Kidney capillary endothelial cell (primary cell): ENCODE results near the gene ZNF496.
"Not testable (repeated sequence)": the region's sequence is repeated elsewhere in the genome, so short reads cannot be mapped to it uniquely, and the experiment has no call there.

Experiments
- DNase-seq: peaks from one replicate; pipeline ENCODE4 v3.0.0-alpha.2; 2018; ENCODE audit warnings: low spot score

The ZNF496 gene

DNA sequence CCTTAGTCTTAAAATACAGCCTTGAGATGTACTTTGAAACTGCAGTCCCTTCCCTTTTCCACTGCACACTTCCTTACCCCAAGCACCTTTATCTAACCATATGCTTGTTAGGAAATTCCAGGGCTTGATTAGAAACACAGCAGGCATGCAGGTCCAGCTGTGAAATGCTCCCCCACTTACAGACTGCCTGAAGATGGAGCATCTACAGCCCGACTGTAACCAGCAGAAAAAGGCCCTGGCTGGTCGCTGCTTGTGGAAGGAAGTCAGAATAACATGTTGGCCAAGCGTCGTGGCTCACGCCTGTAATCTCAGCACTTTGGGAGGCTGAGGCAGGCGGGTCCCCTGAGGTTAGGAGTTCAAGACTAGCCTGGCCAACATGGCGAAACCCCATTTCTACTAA is 38.6 kb downstream of the ZNF496 start:
- no peak for DNase-seq

DNA sequence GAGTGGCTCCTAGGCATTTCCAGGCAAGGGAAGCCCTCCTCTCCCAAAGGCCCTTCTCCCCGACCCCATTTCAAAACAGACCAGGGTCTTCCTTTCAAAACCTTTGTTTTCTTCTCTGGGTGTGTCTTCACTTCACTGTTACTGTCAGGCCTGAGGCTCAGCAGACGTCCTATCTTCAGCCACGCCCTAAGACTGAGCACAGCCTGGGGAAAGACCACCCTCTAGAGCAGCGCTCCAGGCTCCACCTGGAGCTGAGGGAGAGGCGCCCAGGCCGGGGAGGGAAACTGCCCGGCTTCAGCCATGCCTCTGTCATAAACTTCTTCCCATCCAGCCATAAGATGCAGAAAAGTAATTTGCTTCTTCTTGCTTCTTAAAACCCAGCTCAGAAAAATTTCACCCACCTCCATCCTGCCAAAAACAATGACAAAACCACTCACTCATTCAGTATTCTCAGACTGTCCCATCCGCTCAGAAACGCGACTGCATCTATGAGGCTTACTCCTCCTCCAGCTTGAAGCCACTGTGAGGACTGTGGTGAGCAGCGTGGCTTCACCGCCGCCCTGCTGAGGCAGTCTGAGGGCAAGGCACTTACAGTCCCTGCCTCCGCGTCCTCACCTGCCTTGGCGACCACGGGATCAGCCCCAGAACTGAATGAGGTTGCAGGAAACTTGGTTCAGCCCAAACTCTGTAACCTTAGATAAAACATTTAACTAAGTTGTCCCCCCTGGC is 39.7 kb downstream of the ZNF496 start:
- no peak for DNase-seq

DNA sequence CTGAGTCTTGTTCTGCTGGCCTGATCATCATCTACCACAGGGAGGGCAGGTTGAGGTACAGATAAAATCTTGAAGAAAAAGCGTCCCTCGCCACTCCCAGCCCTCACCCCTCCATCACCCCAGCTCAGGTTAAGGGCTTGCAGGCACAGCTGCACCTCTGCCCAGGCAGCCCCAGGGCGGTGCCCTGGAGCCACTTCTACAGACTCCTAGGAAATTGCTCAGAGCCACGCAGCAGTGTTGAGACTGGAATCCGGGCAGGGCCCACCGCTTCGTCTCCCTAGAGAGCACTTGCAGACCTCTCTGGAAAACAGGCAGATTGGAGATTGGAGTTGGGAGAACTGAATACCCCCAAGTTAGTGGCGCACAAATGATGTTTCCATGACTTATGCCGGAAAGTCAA is 40.5 kb downstream of the ZNF496 start:
- DNase-seq: no peak

DNA sequence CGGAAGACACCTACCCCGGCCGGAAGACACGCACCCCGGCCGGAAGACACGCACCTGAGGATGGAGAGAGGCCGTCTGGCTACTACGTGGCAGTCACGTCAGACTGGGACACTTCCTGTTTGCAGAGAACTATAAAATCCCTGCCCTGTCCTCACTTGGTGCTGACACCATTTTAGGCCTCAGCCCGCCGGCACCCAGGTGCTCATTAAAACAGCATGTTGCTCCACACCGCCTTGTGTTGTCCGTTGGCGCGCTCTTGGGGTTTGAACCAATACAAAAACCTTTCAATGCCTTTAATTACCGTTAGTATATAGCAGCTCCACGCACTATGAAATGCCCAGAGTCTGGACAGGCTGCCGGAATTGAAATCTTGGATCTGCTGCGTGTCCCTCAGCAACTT is 41.1 kb downstream of the ZNF496 start:
- no peak for DNase-seq

DNA sequence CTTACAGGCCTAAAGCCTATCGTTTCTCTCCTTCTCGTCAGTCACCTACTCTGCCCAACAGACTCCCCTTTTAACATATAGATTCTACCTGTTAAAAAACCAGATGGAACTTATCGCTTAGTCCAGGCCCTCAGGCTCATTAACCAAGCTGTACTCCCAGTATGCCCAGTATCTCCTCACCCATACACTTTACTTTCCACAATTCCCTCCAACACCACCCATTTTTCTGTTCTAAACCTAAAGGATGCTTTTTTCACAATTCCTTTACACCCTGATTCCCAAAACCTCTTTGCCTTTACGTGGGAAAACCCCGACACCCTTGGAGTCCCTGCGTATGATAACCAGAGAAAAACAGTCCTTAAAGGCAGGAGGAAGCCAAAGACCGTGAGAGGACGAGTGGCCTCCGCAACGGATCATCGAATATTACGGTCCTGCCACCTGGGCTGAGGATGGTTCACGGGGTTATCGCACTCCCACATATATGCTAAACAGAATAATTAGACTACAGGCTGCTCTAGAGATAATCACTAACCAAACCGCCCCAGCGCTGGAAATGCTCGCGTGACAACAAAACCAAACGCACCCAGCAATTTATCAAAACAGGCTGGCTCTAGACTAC is 42.3 kb downstream of the ZNF496 start:
- DNase-seq: not testable (repeated sequence)

DNA sequence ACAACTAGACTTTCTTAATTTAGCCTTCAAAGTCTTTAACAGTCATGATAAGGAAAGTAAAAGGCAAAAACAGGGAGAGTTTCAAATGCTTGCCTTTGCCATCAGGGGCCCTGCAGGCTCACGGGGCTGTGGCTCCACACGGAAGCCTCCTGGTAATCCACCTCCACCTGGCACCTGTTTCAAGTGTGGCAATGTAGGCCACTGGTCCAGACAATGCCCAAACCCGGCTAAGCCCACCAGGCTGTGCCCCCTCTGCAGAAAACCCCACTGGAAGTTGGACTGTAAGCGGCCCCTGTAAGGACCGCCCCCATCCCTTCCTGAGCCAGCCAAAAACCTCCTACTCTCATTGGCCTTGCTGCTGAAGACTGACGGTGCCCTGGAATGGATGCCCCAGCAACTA is 43.3 kb downstream of the ZNF496 start:
- no peak for DNase-seq

DNA sequence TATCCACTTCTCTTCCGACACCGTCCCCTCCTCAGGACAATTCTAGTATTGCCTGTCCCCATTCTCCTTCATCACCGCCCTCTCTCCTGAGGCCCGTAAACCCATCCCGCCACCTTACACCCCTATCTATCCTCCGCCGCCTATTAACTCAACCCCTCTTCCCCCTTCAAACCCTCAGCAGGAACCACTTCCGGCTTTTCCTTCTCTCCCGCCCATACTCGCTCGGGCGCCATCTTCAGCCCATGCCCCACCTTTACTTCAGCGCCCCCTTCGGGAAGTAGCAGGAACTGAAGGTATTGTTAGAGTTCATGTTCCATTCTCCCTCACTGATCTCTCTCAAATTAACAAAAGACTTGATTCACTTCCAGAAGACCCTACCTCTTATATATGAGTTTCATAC is 44.2 kb downstream of the ZNF496 start:
- no peak for DNase-seq

DNA sequence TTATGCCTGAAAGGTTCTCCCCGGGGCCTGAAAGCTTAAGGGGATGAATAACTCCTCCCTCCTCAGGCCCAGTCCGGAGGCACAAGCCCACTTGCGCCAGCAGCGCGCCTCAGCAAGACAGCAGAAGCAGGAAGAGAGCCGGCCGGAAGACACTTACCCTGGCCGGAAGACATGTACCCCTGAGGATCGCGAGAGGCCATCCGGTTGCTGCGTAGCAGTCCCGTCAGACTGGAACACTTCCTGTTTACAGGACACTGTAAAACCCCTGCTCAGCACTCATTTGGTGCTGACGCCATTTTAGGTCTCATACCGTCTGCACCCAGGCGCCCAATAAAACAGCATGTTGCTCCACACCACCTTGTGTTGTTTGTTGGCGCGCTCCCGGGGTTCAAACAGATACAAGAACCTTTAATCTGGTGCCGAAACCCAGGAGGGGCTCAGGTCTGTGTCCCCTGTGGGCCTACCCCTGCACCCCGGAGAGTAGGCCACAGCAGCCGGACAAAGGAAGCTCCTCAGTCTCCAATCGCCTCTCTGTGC is 45.5 kb downstream of the ZNF496 start:
- DNase-seq: no peak

DNA sequence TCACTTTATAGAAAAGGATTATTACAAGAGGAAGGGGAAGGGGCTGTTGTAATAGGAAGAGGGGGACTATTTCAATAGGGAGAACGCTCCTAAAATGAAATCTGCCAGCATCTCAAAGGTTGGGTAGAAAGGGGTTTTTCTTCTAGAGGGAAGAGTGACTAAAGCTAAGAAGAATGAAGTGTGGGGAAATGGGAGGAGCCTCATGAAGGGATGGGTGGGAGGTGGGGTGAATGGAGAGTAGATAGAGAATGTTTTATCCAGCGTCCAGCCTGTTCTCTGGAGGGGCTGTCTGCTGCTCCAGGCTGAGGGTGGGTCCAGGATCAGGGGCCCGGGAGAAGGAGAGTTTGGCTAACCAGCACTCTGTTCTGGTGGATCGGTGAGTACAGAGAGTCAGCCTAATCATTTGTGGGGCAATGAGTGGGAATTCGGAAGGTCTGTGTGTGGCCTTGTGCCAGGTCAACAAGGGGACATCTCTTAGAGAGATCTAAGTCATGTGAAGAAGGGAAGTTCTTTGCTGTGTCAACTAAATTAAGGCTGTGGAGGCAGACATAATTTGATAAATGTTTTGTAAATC is 50.6 kb downstream of the ZNF496 start:
- DNase-seq: no peak

DNA sequence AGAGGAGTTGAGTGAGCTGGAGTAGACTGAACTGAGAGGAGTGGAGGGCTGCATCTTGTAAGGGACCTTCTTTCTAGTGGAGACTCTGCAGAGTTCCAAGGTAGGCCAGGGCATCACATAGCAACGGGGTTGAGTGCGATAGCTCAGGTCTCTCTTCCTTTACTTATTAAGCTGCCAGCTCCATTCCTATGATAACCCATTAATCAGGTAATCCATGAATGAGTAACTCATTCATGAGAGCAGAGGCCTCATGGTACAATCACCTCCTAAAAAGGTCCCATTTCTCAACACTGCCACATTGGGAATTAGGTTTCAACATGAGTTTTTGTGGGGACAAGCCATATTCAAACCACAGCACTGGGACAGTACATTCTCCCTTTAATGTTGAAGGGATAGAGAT is 54.5 kb downstream of the ZNF496 start:
- no peak for DNase-seq

DNA sequence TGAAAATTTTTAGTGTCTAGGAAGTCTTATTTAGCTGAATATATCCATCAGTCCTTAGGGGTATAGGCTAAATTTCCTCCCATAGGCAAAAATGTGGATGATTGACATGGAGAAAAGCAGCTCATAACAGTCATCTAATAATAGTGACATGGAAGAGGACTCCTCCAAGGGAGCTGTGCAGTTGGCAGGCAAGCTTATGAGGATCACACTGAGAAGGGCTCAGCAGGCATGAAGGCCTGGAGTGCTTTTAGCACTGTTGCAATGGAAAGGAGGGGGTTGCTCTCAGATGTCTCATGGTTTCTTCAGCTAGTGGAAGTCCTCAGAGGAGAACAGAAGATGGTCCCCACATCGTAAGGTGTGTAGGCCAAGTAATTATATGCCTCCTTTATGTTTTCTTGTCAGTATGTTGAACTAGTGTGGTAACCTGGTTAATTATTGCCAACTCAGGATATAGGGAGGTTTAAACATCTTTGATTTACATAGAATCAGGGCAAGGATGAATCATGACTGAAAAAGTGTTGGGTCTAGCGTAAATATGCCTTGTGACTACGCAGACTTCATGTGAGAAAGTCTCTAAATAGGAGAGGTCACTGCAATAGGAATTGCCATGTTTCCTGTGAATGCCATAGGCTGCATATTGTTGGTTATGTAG is 56.9 kb downstream of the ZNF496 start:
- no peak for DNase-seq

DNA sequence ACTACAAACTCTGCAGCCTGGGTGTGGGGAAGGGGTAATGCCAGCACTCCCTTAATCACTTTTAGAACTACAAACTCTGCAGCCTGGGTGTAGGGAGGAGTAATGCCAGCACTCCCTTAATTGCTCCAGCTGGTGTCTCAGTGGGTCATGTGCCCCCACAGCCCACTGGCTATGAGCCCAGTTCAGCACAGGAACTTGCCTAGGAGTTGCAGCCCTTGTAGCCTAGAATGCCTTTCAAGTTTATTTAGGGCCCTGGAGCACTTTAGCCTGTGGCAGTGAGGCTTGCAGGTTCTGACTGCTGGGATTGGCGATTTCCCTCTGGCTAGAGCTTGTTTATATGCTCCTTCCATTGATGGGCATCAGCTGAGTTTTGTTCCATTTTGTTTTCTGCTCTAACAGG is 58.7 kb downstream of the ZNF496 start:
- DNase-seq: no peak

DNA sequence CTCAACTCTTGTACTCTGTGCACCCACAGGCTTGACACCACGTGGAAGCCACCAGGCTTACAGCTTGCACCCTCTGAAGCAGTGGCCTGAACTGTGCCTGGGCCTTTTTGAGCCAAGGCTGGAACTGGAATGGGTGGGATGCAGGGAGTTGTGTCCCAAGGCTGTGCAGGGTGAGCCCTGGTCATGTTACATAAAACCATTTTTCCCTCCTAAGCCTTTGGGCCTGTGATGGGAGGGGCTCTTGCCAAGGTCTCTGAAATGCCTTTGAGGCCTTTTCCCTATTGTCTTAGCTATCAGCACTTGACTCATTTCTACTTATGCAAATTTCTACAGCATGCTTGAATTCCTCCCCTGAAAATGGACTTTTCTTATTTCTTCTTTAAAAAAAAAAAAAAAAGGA is 61.7 kb downstream of the ZNF496 start:
- DNase-seq: no peak

DNA sequence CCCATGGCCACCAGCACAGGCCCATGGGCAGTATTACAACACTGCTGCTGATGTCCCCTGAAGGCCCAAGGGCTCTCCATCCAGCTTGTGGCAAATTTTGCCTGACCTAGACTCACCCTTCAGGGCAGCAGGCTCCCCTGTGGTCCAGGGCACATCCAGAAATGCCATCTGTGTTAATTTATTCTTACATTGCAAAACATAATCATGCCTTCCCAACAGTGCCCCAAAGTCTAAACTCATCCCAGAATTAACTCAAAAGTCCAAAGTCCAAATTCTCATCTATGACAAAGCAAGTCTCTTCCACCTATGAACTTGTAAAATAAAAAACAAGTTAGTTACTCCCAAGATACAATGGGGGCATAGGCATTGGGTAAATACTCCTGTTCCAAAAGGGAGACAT is 62.5 kb downstream of the ZNF496 start:
- no peak for DNase-seq

DNA sequence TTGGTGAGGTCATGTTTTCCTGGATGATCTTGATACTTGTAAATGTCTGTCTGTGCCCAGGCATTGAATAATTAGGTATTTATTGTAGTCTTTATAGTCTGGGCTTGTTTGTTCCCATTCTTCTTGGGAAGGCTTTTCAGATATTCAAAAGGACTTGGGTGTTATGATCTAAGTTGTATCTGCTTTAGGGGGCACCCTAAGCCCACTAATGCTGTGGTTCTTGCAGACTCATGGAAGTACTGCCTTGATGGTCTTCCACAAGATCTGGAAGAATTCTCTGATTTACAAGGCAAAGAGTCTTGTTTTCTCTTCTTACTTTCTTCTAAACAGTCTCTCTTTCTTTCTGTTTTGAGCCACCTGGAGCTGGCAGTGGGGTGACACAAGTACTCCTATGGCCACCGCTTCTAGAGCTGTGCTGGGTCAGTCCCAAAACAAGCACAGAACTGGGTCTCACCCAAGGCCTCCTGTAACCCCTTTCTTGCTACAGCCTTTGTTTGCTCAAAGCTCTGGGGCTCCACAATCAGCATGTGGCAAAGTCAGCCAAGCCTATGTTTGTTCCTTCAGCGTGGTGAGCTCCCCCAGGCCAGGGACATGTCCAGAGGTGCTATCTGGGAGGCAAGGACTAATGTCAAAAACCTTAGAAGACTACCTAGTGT is 63.1 kb downstream of the ZNF496 start:
- no peak for DNase-seq

DNA sequence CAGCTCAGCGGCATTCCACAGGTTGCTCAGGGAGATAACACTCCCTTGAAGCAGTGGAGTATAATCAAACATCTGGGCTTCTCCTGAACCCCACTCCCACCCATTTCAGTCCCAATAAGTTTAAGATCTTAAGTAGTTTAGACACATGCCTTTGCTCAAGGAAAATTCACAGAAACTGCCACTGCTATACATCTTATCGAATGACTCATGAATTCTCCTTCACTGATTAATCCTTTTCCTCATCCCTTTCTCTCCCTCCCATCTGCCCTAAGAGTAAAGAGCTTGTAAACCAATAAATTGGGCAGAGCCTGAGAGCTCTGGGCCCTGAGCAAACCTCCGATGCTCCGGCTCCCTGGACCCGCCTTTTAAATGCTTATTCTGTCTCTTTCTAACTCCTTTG is 65.6 kb downstream of the ZNF496 start:
- no peak for DNase-seq

DNA sequence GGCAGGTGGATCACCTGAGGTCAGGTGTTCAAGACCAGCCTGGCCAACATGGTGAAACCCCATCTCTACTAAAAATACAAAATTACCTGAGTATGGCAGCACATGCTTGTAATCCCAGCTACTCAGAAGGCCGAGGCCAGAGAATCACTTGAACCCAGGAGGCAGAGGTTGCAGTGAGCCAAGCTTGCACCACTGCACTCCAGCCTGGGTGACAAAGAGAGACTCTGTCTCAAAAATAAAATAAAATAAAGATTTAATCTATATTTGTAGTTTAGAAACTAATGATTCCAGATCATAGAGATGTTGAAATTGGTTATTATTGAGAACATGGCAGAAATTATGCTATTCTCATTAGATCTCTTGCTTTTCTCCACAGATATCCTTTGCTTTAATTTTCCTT is 75.9 kb downstream of the ZNF496 start, which contains the start of gene VN1R5:
TSS of gene VN1R5 (plus strand) at position 301 of the 400 bp plus-strand sequence.
- not testable (repeated sequence) for DNase-seq

DNA sequence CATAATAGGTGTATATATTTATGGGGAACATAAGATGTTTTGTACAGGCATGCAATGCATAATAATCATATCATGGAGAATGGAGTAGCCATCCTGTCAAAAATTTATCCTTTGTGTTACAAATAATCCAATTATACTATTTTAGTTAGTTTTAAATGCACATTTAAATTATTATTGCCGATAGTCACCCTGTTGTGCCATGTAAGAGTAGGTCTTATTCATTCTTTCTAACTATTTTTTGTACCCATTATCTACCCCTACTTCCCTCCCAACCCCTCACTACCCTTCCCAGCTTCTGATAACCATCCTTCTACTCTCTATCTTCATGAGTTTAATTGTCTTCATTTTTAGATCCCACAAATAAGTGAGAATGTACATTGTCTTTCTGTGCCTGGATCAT is 84.1 kb downstream of the ZNF496 start:
- no peak for DNase-seq
